HepG2 (cell line): ENCODE results near the gene MEI1.

Experiments
- EP300 ChIP-seq, 3 experiments: sonication (generic) in 1 of 3; formaldehyde crosslinking in 1 of 3; IDR thresholded peaks; 2 replicates each; pipeline versions ENCODE4 v1.5.1 to v1.6.1; 2011 to 2020; ENCODE audit warnings: low read depth in 2 of 3, low read length in 2 of 3, borderline replicate concordance in 1 of 3, improper control_type of control experiment in 1 of 3, mild to moderate bottlenecking in 1 of 3, missing genetic modification reagents in 1 of 3, moderate library complexity in 1 of 3
- ZNF143 ChIP-seq: sonication (generic); formaldehyde crosslinking; IDR thresholded peaks from 2 replicates; pipeline ENCODE4 v1.4.0; 2020; ENCODE audit warnings: missing genetic modification reagents

DNA sequence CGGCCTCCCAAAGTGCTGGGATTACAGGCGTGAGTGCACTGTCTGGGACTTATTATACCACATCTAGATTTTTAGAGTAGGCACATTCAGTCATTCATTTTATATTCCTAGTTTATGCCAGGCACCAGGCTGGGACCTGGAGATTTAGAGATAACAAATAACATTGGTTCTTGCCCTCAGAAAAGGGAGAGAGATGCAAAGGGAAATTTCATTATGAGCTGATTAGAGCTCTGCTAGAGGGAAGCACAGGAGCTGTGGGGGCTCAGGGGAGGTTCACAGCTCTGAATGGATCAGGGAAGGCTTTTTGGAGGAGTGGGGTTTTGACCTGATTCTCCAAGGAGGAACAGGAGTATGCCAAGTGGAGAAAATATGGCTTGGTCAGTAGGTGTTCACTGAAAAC, 32.3 kb downstream of the MEI1 start:
- TF ChIP-seq EP300 (IDR thresholded peaks at IDR 0.05; ENCODE audit: low read depth in 2 of 2, low read length in 2 of 2), result no peak
- TF ChIP-seq EP300 (CRISPR knock-in tag; IDR thresholded peaks at IDR 0.05; ENCODE audit: borderline replicate concordance), result no peak
- TF ChIP-seq ZNF143 (CRISPR knock-in tag), result no peak
